HG03565 (cell line): ENCODE results near the gene EIF4E.
A peak's percentile ranks its signal among the peaks of the same experiment; 100 is the strongest.

Source experiments
- ATAC-seq: cut with Tn5 transposase; IDR thresholded peaks from one replicate; pipeline ENCODE4 v1.9.1; 2021; ENCODE audit warnings: mild to moderate bottlenecking, moderate library complexity; ENCODE audit not compliant: unreplicated experiment

EIF4E gene, protein sequence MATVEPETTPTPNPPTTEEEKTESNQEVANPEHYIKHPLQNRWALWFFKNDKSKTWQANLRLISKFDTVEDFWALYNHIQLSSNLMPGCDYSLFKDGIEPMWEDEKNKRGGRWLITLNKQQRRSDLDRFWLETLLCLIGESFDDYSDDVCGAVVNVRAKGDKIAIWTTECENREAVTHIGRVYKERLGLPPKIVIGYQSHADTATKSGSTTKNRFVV

GRCh38 chr4:98928505-98929340 lies at the start of gene EIF4E:
EIF4E (minus strand) TSS chr4:98929133; CDS start chr4:98929112, 21 bp downstream.
- ATAC-seq, result peak; percentile 57

- ATAC-seq, result no peak
Observed at GRCh38 chr4:98977557-98977956, 48.6 kb upstream of the EIF4E start.

DNA sequence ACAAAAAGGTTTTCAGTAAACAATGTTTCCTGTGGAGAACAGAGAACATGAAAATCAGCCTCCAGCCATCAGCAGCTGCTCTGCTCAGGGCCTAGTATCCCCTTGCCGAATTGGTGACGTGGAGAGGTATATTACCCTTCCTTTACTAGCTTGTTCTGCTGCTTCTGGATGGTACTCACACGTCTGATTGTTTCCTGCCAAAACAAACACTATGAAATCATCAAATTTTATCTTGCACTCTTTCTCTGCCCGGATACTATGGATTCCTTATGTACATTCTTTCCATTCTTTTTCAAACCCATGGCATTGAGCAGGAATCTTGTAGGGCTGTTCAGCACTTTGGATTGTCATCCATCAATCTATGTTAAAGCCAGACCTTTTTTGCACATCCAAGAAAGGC lies 47.8 kb upstream of the EIF4E start:
- ATAC-seq, result no peak

DNA sequence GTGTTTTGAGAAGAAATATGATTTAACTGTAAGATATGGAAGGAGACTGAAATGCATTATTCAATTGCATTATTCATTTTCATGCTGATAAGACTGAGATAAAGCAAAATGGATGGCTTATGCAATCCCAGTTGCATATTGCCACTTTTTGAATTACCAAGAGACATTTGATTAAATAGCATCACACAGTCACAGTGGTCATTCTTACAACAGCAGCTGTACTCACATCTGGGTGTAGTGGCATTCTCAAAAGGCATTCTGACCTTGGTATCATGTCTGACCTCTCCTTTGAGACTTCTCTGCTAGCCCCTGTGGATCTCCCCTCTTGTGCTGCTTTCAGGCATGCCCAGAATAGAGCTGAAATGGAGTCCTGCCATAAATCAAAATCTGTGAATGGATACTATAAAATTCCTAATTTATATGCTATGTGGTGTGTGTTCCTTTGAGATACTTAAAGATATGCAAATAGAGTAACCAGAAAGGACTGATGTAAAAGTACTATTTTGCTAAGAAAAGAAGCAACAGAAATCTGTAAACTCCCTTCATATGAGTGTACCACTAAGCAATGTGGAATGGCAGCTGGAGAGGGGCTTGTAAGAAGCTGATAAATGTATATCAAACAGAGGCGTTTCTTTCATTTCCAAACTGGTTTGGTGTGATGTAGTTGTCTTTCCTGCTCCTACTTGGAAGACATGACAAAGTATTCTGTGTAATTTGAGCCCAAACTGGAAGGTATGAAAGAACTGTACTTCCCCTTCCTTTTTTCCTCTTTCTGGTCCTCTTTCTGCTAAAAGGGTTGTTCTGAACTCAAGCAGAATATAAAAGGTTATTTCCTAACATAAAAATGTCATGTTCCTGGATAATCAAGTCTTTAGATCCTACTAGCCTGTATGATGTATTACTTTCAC lies 41.2 kb upstream of the EIF4E start:
- ATAC-seq, result no peak

DNA sequence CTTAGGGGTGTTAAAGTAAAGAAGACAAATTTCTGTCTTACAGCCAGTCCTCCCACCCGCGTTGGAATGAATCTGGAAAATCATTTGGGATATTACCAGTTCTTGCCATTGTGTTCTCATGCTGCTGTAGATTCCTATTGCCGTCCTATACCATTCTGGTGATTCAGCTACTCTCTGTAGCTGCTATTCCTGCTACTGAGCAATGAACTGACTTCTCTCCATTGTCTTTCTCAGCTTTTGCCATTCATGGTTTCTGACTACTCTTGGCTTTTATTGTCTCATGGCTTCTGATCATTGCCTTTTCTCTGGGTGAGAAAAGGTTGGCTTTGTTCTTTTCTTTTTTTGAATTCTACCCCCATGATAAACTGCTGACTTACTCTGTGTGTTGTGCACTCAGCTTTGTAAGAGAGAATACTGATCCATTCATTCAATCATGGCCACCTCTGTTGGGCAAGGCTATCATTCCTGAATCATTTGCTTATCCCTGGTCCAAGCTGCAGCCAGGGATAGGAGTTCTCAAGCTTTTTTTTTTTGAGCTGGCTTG lies 38.9 kb upstream of the EIF4E start:
- ATAC-seq, result no peak

- ATAC-seq, result no peak
Observed at GRCh38 chr4:98966926-98967325, 38.0 kb upstream of the EIF4E start.

- ATAC-seq, result no peak
Observed at GRCh38 chr4:98963538-98964433, 34.9 kb upstream of the EIF4E start.

DNA sequence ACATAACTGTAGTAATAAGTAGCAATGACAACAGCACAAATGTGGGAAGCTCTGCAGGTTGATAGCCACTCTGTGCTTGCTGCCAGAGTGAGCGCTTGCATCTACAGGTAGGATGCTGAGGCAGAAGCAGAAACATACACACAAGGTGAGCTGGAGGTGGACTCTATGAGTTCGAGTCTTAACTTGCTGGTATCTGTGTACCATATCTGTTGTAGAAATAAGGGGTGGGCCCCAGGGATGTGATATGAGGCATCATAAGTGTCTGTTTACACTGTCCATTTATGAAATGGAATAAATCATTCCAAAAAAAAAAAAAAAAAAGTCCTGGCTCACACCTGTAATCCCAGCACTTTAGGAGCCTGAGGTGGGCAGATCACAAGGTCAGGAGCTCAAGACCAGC lies 32.8 kb upstream of the EIF4E start:
- no peak for ATAC-seq

- no peak for ATAC-seq
Observed at GRCh38 chr4:98959411-98959810, 30.5 kb upstream of the EIF4E start.

DNA sequence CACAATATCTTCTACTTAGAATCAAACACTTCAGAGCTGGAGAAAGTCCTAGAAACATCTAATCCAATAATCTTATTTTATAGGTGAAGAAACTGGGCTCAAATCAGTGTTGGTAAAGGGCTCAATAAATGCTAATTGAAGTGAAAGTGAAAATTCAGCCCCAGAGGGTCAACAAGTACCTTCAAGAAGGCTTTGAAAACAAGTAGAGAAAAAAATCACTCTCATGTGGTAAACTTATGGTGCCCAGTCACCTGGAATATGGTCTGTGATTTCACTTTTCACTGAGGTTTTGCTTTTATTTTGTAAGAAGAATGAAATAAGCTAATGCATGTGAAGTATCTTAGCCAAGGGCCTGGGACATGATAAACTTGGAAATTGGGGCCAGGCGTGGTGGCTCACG lies 29.1 kb upstream of the EIF4E start:
- ATAC-seq, result no peak

DNA sequence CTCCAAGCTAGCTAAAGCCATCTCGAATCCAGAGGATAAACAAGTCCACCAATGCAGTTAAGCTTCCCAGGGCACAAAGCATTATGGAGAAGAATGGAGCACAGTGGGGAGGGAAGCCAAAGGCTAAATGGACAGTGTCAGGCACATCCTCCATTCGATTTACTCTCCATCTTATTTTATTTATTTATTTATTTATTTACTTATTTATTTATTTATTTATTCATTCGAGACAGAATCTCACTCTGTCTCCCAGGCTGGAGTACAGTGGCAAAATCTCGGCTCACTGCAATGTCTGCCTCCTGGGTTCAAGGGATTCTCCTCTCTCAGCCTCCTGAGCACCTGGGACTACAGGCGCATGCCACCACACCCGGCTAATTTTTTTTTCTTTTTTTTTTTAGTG lies 26.3 kb upstream of the EIF4E start:
- ATAC-seq, result no peak

- no peak for ATAC-seq
Observed at GRCh38 chr4:98951710-98952109, 22.8 kb upstream of the EIF4E start.

DNA sequence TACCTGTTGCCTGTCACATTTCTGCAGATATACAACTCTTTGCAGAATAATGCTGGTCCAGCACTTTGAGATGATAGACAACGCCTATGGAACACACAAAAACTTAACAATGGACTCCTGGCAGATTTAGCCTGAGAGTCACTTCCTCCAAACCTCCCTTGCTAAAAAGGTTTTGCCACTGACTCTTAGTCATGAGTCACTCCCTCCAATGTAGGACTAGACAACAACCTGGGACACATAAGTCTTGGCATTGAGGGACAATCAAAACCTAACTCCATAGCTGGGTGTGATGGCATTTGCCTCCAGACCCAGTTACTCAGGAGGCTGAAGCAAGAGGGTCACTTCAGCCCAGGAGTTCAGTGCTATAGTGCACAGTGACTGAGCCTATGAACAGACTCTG lies 22.0 kb upstream of the EIF4E start:
- no peak for ATAC-seq

DNA sequence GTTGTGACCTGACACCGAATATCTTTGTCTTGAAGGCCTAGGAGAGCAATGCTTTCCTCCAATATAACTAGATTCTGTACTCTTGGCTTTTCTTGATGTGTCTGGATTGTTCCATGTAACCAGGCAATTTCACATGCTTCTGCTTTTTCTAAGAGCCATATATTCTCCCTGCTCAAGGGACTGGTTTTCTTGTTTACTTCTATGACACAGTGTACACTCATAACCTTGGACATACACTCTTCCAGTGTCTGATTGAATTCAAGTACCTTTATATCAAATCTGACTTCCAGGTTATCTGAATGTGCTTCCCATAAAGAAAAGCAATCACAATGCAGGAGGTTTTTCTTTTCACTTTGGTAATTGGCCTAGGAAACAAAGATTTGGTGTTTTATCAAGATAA lies 17.4 kb upstream of the EIF4E start:
- ATAC-seq, result no peak

DNA sequence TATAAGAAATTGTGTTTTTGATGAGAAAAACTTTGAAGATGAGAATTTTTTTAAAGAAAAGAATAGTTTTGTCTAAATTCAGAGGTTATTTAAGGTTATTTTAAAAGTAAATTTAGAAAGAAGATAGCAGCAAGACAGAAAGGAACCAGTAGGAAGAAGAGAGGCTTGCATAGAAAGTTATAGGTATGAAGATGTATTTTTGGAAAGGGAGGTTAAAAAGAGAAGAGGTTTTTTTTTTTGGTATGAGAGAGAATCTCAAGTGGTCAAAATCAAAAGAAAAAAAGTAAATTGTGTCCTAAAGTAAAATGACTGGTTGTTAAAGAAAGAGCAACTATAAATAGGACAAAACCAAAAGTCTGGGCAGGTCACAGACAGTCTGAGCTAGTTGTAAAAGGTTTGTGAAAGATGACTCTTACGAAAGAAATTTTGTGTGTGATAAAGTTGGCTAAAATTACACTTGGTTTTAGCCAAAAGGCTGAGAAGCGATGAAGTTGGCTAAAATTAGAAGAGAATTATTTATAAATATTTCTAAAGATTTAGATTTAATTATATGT lies 16.4 kb upstream of the EIF4E start:
- peak; percentile 86 for ATAC-seq

GRCh38 chr4:98939892-98940298 lies 11.0 kb upstream of the EIF4E start:
- peak; percentile 32 for ATAC-seq

- peak; percentile 56 for ATAC-seq
Observed at GRCh38 chr4:98939438-98939837, 10.5 kb upstream of the EIF4E start.

GRCh38 chr4:98937986-98938720 lies 9.2 kb upstream of the EIF4E start:
- no peak for ATAC-seq

DNA sequence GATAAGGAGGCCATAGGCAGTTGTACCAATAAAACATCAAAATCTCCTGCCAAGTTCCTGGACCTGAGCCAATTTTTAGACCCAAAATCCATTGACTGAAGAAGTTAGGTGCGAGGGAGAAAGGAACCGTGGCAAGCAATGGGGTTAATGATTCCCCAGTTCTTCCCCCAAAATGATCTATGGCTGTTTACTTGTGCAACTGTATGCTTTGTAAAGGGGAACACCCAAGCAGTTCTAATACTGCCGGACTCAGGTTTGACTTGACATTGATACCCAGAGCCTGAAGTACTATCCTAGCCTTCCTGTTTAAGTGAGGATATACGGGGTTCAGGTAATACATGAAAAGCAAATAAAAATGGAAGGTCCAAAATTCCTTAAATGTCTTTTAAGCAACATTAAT lies 6.7 kb upstream of the EIF4E start:
- ATAC-seq, result no peak
